Measurements from ENCODE around the gene ULK1.

DNA sequence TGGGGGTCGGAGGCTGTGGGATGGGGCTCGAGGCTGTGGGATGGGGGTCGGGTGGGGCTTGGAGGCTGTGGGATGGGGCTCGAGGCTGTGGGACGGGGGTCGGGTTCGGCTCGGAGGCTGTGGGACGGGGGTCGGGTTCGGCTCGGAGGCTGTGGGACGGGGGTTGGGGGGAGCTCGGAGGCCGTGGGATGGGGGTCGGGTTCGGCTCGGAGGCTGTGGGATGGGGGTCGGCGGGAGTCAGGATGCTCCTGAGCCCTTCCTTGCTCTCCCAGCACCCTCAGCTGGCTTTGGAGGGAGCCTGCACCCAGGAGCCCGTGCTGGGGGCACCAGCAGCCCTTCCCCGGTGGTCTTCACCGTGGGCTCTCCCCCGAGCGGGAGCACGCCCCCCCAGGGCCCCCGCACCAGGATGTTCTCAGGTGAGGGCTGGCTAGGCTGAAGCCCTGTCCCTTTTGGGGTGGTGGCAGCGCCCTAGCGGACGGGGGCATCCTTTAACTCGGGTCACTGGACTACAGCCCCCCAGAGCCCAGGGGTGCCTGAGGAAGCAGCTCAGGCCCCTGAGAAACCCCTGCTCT, 22.8 kb downstream of the ULK1 start:
- TF ChIP-seq, protein P1, sequence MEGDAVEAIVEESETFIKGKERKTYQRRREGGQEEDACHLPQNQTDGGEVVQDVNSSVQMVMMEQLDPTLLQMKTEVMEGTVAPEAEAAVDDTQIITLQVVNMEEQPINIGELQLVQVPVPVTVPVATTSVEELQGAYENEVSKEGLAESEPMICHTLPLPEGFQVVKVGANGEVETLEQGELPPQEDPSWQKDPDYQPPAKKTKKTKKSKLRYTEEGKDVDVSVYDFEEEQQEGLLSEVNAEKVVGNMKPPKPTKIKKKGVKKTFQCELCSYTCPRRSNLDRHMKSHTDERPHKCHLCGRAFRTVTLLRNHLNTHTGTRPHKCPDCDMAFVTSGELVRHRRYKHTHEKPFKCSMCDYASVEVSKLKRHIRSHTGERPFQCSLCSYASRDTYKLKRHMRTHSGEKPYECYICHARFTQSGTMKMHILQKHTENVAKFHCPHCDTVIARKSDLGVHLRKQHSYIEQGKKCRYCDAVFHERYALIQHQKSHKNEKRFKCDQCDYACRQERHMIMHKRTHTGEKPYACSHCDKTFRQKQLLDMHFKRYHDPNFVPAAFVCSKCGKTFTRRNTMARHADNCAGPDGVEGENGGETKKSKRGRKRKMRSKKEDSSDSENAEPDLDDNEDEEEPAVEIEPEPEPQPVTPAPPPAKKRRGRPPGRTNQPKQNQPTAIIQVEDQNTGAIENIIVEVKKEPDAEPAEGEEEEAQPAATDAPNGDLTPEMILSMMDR (optimal IDR thresholded peaks at IDR 0.05 in 1 of 3, IDR thresholded peaks at IDR 0.05 in 1 of 3, conservative IDR thresholded peaks at IDR 0.05 in 1 of 3; ENCODE audit: extremely low read depth in 1 of 3, insufficient read depth in 2 of 3, low read length in 3 of 3), result no peak
- TF ChIP-seq EZH2 (IDR thresholded peaks at IDR 0.05; ENCODE audit: low read length), result no peak
